Activated T-helper 1 cell treated with anti-CD3 and anti-CD28 coated beads, Interleukin-2, amount 50 U/mL, for 16 hours (primary cell): ENCODE data around the gene OTUD3.
A peak's percentile ranks its signal among the peaks of the same experiment; 100 is the strongest.
"Not testable (repeated sequence)": the region's sequence is repeated elsewhere in the genome, so short reads cannot be mapped to it uniquely, and the experiment has no call there.

ENCODE experiments used
- DNase-seq, 2 donors: peaks; one replicate each; pipeline ENCODE4 v3.0.0-alpha.2; 2020; ENCODE audit warnings: low read depth in 1 of 2, low spot score in 1 of 2

Gene OTUD3

GRCh38 chr1:19882111-19883071 is at the start of gene OTUD3:
OTUD3 (plus strand) TSS chr1:19882395; CDS start chr1:19882514, 119 bp downstream.
- DNase-seq, result peak; percentile 88 to 92

DNA sequence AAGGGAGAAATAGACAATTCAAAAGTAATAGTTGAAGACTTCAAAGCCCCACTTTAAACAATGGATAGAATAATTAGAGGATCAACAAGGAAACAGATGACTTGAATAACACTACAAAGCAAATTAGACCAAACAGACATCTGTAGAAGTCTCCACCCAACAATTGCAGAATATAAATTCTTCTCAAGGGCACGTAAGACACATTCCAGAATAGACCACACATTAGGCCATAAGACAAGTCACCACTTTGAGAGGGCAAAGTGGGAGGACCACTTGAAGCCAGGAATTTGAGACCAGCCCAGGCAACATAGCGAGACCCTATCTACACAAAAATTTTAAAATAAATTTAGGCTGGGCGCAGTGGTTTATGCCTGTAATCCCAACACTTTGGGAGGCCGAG is 46.6 kb upstream of the OTUD3 start:
- DNase-seq, result no peak

DNA sequence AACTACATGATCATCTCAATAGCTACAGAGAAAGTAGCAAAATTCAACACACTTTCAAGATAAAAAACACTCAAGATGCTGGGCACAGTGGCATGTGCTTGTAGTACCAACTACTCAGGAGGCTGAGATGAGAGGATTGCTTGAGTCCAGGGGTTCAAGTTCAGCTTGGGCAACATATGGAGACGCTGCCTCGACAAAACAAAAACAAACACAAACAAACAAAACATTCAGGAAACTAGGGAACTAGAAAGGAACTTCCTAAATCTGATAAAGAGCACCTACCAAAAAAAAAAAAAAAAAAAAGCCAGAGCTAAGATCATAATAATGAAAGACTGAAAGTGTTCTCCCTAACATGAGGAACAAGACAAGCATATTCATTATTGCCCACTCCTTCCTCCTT is 44.3 kb upstream of the OTUD3 start:
- DNase-seq, result no peak

- no peak for DNase-seq
Observed at GRCh38 chr1:19840228-19840627, 42.0 kb upstream of the OTUD3 start.

DNA sequence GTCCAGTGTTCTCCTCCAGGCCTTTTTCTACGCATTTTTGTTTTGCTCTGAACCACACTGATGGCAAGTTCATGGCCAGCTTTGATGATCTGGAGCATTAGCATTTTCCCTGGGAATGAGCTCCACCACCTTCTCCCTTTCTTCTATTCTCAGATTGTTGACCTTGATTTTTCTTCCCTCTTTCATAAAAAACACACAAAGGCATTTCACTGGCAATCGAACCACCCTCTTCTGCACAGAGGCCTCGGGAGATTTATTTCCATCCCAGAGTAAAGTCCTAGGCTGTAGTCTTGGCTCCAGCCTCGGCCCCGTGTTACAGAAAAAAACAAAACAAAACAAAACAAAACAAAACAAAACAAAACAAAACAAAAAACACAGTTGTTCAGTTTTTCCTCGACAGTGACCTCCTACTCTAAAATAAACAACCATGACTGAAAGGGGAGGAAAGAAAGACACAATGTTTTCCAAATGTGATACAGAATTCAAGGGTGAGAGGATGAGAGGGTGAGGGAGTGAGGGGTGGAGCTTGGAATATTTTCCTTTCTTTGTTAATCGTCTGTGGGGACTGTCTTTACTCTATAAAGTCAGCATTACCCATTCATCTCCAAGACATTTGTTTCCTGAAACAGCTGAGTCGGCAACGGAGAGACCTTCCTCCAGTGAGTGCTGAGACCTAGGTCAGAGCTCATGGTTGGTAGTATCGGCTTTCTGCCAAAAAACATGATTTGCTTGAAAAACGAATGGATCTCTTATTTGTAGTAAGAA is 37.3 kb upstream of the OTUD3 start:
- DNase-seq, result no peak

GRCh38 chr1:19845555-19845954 is 36.6 kb upstream of the OTUD3 start:
- DNase-seq, result no peak

- DNase-seq, result no peak
Observed at GRCh38 chr1:19846338-19846737, 35.9 kb upstream of the OTUD3 start.

DNA sequence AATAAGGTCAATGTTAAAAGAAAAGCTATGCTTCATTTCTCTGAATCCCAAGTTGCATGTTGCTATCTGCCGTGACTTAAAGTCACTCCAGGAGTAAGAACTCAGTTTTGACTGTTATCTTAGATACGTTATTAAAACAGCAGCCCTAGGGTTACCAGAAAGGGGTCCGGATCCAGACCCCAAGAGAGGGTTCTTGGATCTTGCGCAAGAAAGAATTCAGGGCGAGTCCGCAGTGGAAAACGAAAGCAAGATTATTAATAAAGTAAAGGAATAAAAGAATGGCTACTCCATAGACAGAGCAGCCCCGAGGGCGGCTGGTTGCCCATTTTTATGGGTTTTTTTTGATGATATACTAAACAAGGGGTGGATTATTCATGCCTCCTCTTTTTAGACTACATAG is 34.9 kb upstream of the OTUD3 start:
- not testable (repeated sequence) for DNase-seq

- not testable (repeated sequence) for DNase-seq
Observed at GRCh38 chr1:19849307-19849706, 32.9 kb upstream of the OTUD3 start.

GRCh38 chr1:19850214-19850613 is 32.0 kb upstream of the OTUD3 start:
- no peak for DNase-seq

DNA sequence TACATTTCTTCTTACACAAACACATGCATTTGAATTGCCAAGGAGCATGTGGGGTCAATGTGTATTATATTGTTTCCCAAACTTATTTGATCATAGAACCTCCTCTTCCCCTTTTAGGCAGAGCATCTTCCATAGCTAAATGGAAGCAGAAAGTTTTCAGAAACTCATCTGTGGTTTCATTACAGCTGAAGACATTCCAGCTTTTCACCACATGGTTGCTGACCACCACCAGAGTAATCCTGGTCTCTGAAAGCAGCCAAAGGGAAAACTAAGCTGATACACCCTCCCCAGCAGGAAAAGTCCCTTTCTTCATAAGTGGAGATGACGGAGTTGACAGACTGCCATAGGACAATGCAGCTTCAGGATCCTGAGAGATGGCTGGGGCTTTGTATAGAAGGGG is 30.2 kb upstream of the OTUD3 start:
- DNase-seq, result no peak

- no peak for DNase-seq
Observed at GRCh38 chr1:19854866-19855265, 27.3 kb upstream of the OTUD3 start.

DNA sequence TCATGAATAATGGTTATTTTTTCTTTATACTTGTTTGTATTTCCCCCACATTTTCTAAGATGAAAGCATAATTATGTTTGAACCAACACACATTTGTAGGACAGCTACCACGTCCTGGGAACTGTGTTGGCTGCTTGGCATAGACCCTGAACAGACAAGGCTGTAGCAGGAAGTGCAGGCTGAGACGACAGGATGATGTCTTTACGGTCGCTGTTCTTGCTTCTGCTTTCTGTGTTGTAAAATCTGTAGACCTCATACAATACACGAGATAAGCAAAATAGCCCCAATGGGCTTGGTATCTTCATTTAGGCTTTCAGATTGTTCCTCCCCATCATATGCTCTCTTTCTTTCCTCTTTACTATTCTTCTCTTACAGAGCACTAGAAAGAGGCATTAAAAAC is 23.3 kb upstream of the OTUD3 start:
- no peak for DNase-seq

DNA sequence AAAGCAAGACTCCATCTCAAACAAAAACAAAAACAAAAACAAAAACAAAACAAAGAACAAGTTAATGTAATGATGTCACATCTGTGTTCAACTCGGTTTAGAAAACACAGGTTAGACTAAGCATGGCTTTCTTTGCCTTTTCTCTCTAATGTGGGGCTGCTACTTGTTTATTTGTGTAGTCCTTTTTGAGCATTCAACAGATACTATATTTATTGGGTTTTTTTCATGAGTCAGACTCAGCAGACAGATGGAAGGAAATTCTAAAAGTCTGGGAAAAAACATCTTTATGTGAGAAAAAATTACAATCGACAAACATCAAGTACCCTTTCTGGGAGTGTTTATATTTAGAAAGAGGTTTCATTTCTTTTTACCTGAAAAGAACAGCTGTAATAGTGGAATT is 22.3 kb upstream of the OTUD3 start:
- DNase-seq, result no peak

- DNase-seq, result no peak
Observed at GRCh38 chr1:19860418-19860817, 21.8 kb upstream of the OTUD3 start.

DNA sequence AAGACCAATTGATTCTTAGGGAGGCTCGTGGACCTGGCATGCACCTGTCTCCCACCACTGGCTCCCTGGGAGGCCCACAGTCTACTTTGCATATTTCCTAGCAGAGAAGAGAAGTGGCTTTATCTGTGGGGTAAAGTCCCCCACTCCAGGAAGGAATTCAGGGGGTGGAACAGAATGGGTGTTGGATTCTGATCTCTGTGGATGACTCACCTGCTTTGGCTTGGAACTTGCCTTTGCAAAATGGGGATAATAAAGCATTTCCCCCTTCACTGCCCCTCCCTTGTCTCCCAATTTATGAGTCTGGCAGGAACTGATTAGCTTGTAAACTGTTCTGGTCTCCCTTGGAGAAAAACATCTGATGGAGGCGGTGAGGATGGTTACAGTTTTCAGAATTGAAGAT is 21.2 kb upstream of the OTUD3 start:
- DNase-seq, result no peak

- DNase-seq, result no peak
Observed at GRCh38 chr1:19861842-19862530, 20.2 kb upstream of the OTUD3 start.

DNA sequence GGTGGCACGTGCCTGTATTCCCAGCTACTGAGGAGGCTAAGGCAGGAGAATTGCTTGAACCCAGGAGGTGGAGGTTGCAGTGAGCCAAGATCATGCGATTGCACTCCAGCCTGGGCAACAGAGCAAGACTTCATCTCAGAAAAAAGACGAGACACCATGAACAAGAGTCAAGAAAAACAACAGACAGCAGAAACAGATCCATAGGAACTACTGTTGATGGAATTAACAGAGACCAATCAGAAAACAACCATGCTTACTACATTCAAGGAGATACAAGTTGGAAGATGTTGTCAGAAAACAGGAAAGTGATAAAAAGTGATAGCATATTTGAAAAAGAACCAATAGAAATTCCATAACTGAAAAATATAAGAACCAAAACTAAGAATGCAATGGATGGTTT is 19.3 kb upstream of the OTUD3 start:
- no peak for DNase-seq

DNA sequence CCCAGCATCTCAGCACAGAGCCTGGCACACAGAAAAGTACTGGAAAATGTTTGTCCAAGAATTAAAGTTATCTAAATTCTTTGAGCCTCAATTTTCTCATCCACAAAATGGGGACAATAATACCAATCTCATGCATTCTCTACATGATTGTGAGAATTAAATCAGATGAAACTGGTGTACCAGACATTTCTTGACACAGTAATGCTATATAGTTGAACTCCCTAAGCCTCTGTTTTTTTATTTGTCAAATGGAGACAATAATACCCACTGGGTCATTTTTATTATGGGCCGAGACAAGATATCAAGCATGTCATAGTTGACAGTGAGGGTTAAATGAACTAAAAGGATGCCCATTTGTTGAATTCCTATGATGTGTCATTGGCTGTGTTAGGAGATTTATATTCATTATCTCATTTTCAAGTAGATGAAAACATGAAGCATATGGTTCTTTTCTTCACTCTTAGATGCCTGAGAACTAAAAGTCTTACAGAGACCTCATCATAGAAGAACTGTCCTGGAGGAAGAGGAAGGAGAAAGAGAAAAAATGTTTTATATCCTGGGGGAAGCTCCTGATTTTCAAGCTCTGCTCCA is 17.5 kb upstream of the OTUD3 start:
- no peak for DNase-seq

GRCh38 chr1:19866029-19866428 is 16.2 kb upstream of the OTUD3 start:
- DNase-seq, result no peak

- no peak for DNase-seq
Observed at GRCh38 chr1:19866758-19867157, 15.4 kb upstream of the OTUD3 start.
